ENCODE measurements around the gene ACIN1.

- TF ChIP-seq CTCF (conservative IDR thresholded peaks at IDR 0.05), result no peak
- TF ChIP-seq ZFX (IDR thresholded peaks at IDR 0.05), result no peak
Measured at GRCh38 chr14:23066368-23066767, 28.6 kb downstream of the ACIN1 start.

Measured in C4-2B (cell line).